Measurements from ENCODE around the gene NCK2.

Gene NCK2

DNA sequence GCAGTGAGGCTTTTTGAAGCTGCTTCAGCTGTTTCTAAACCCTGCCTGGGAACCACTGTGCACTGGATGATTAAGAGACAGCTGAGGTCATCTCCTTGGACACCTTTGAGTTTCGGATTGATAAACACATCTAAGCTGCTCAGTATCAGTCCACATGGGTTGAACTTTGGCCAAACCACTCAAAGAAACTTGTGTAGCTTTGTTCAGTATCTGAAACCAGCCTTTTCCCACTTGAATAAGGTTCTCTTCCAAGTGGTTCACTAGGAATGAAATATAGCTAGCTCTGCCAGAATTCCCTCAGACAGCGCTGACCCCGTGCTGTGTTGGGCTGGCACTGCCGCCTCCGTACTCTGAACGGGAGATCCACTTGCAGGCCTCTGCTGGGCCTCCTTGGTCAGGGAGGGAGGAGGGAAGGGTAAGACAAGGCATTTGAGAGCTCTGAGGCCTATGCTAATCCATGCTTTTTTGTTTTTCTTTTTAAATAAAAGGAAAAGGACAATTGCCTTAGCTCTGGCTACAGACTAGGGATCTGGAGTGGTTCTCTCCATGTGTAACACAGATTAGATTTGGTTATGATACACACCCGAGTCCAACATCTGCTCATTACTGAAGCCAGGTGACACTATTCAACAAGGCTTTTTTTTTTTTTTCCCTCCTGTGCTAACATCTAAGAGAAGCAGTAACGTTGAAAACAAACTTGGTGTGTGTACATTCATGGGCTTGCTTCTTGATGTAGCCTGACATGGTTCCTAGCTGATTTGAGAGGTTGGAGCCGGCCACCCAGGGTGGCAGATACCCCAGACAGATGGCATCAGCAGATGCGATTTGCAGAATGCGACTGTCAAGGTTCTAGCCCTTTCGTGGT is 67.7 kb downstream of the NCK2 start:
- H3K9me3 Mint-ChIP-seq, result peaks cover 3% of the 10 kb centered on the region
- H3K36me3 Mint-ChIP-seq, result peaks cover 23% of the 10 kb centered on the region
- peak; percentile 49 for ATAC-seq
- H3K4me3 Mint-ChIP-seq, result no peak overlapping the region
- peaks cover 60% of the 10 kb centered on the region for H3K4me1 Mint-ChIP-seq
- H3K27ac Mint-ChIP-seq, result peak overlapping the region; percentile 86
- peak in 1 of 2 donors; percentile 28 for DNase-seq (ENCODE audit: low spot score in 2 of 2)

- peaks cover 55% of the 10 kb centered on the region for H3K4me1 Mint-ChIP-seq
- DNase-seq (ENCODE audit: low spot score in 2 of 2) (peak in 1 of 2 donors; percentile 42), ATAC-seq (no peak)
- peaks cover 28% of the 10 kb centered on the region for H3K36me3 Mint-ChIP-seq
- peak overlapping the region; percentile 12 for H3K27ac Mint-ChIP-seq
- peaks cover 3% of the 10 kb centered on the region for H3K9me3 Mint-ChIP-seq
- no peak overlapping the region for H3K4me3 Mint-ChIP-seq
Measured at GRCh38 chr2:105813045-105813315, 68.3 kb downstream of the NCK2 start.

DNA sequence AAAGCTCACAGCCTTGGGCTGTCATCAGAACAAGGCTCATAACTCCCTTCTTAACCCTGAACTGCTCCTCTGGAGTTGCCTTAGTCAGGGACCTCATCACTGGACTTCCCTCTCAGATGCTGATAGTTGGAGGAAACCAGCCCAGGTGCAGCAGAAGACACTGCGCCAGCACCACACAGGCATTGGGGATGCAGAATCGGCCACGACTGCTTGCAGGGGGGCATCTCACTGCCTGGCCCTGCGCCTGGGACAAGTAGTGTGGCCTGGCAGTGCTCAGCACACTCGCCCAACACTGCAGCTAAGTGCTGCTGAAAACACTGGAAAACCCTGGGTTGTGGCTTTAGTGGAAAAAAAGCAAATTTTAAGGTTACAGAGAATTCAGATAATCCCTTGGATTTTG is 68.7 kb downstream of the NCK2 start:
- Mint-ChIP-seq H3K9me3 (peaks cover 3% of the 10 kb centered on the region), H3K27ac (no peak overlapping the region), H3K4me1 (peaks cover 50% of the 10 kb centered on the region), H3K36me3 (peaks cover 31% of the 10 kb centered on the region), H3K4me3 (no peak overlapping the region)
- ATAC-seq (no peak), DNase-seq (ENCODE audit: low spot score in 2 of 2) (peak in 1 of 2 donors; percentile 41)

DNA sequence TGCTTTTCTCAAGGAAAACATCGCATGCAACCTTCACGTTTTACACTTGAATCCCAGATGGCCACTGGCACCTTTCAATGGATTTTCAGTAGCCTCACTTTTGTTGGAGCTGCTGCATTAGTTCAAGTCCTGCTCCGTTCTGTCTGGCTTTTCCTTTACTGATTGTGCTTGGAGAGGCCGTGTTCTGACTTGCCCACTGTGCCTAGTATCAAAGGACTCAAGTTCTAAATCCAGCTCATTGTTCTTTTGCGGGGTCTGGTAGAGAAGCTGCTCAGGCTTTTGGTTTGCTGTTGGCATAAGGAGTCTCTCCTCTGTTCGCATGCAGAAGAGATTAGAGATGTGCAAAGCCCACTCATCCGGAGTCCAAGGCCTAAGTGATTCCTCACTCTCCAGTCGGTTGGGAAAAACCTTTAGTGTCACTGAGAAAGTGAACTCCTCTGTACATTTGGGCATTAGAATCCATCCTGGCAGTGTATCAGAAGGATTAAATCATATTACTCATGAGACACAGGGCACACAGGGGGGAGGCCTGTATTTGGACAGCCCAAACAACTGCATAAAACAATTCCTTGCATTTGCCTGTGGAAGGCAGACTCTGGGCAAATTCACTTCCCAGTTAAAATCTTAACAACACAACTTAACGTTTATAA is 69.7 kb downstream of the NCK2 start:
- Mint-ChIP-seq H3K4me1 (peaks cover 48% of the 10 kb centered on the region), H3K27ac (no peak overlapping the region), H3K36me3 (peaks cover 41% of the 10 kb centered on the region), H3K4me3 (no peak overlapping the region), H3K9me3 (peaks cover 3% of the 10 kb centered on the region)
- ATAC-seq, result no peak
- DNase-seq (ENCODE audit: low spot score in 2 of 2), result peak in 1 of 2 donors; percentile 25

GRCh38 chr2:105815401-105815800 is 70.7 kb downstream of the NCK2 start:
- H3K4me1 Mint-ChIP-seq, result peaks cover 47% of the 10 kb centered on the region
- no peak for ATAC-seq
- peaks cover 51% of the 10 kb centered on the region for H3K36me3 Mint-ChIP-seq

DNA sequence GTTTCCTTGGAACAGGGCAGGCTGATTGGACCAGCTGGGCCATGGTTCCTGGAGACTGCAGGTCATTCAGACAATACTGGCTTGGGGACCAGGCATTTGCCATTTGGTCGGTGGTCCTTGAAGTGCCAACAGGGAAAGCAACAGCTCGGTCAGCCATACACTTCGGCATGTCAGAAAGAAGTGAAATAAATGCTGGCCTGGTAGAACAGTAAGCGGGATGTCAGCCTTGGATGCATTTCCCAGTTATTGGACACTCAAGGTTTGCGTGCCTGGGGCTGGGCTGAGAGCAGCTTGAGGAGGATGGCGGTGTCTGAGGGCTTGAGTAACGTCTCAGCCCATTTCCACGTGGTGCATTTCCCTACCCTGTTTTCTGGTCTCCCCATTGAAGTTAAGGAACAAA is 75.4 kb downstream of the NCK2 start:
- DNase-seq (ENCODE audit: low spot score in 2 of 2) (no peak), ATAC-seq (no peak)
- peak overlapping the region; percentile 13 for H3K27ac Mint-ChIP-seq
- H3K9me3 Mint-ChIP-seq, result no peaks in the 10 kb centered on the region
- H3K4me3 Mint-ChIP-seq, result no peak overlapping the region
- H3K4me1 Mint-ChIP-seq, result peaks cover 69% of the 10 kb centered on the region
- peaks cover 75% of the 10 kb centered on the region for H3K36me3 Mint-ChIP-seq

More at GRCh38 chr2:105815401-105815800, 70.7 kb downstream of the NCK2 start:
- Mint-ChIP-seq H3K9me3 (no peaks in the 10 kb centered on the region), H3K27ac (peak overlapping the region; percentile 74), H3K4me3 (no peak overlapping the region)
- DNase-seq (ENCODE audit: low spot score in 2 of 2), result peak in 1 of 2 donors; percentile 36

GRCh38 chr2:105820691-105821090 is 76.0 kb downstream of the NCK2 start:
- ATAC-seq (no peak), DNase-seq (ENCODE audit: low spot score in 2 of 2) (peak in 1 of 2 donors; percentile 35)
- Mint-ChIP-seq H3K4me3 (no peak overlapping the region), H3K9me3 (no peaks in the 10 kb centered on the region), H3K36me3 (peaks cover 72% of the 10 kb centered on the region), H3K4me1 (peaks cover 68% of the 10 kb centered on the region), H3K27ac (peak overlapping the region; percentile 59)

DNA sequence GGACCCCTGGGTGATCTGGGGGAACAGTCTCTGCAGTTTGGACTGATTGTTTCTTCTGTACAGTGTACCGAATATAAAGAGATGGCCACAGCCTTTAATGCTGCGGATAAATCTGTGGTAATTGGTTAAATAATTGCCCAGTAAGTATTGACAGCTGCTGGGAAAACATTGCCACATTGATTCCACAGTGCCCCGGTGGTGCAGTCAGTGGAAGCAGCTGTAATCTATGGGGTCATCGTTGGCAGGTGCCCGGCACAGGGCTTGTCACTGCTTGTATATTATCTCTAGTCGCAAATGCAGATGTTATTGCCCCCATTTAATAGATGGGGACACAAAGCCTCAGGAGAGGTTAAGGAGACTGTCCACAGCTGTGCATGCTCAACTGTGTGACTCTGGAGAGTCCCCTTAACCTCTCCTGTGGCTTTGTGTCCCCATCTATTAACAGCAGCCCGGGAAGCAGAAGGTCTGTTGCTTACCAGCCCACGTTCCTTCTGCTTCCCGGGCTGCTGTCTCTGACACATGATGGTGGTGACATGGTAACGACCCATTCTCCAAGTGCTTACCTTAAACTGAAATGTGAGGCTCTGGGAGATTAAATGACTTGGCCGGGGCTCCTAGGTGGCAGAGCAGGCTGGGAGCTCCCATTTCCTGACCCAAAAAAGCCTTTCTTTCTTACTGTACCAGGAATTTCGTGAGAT is 76.9 kb downstream of the NCK2 start:
- peak overlapping the region; percentile 19 for H3K4me3 Mint-ChIP-seq
- DNase-seq (ENCODE audit: low spot score in 2 of 2), result peak in 1 of 2 donors; percentile 35
- peaks cover 67% of the 10 kb centered on the region for H3K36me3 Mint-ChIP-seq
- no peaks in the 10 kb centered on the region for H3K9me3 Mint-ChIP-seq
- peak overlapping the region; percentile 84 for H3K27ac Mint-ChIP-seq
- ATAC-seq, result peak; percentile 26
- H3K4me1 Mint-ChIP-seq, result peaks cover 69% of the 10 kb centered on the region

GRCh38 chr2:105822186-105822585 is 77.5 kb downstream of the NCK2 start:
- Mint-ChIP-seq H3K36me3 (peaks cover 64% of the 10 kb centered on the region), H3K4me3 (peak overlapping the region; percentile 19), H3K27ac (peak overlapping the region; percentile 84), H3K9me3 (no peaks in the 10 kb centered on the region), H3K4me1 (peaks cover 71% of the 10 kb centered on the region)
- DNase-seq (ENCODE audit: low spot score in 2 of 2) (peak in 1 of 2 donors; percentile 48), ATAC-seq (peak; percentile 86)

- Mint-ChIP-seq H3K4me1 (peaks cover 86% of the 10 kb centered on the region), H3K9me3 (no peaks in the 10 kb centered on the region), H3K36me3 (peaks cover 53% of the 10 kb centered on the region), H3K27ac (peak overlapping the region; percentile 84), H3K4me3 (no peak overlapping the region)
- no peak for ATAC-seq
- DNase-seq (ENCODE audit: low spot score in 2 of 2), result peak in 1 of 2 donors; percentile 45
Measured at GRCh38 chr2:105824446-105824845, 79.7 kb downstream of the NCK2 start.

DNA sequence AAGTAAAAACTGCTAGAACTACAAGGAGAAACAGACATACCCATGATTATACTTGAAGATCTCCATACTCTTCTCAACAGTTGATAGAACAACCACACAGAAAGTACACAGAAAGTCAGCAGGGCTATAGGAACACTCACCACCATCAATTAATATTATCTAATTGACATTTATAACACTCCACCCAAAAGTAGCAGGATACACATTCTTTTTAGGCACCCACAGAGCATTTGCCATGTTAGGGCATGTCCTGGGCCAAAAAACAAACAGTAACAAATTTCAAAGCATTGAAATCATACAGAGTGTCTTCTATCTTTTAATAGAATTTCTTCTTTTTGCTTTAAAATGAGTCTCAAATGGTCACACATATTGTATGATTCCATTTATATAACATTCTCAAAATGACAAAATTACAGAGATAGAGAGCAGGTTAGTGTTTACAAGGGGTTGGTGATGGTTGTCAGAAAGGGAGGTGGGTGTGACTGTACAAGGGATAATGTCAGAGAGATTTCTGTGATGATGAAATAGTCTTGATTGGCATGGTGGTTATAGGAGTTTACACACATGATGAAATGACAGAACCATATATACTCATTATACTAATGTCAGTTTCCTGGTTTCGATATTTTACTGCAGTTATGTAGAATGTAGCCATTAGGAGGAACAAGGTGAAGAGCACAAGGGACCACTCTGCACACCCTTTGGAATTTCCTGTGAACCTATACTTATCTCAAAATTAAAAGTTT is 82.8 kb downstream of the NCK2 start:
- ATAC-seq, result peak; percentile 98
- Mint-ChIP-seq H3K4me1 (peaks cover 88% of the 10 kb centered on the region), H3K9me3 (no peaks in the 10 kb centered on the region), H3K27ac (peak overlapping the region; percentile 84), H3K4me3 (no peak overlapping the region), H3K36me3 (peaks cover 47% of the 10 kb centered on the region)
- DNase-seq (ENCODE audit: low spot score in 2 of 2), result no peak

- Mint-ChIP-seq H3K36me3 (peaks cover 49% of the 10 kb centered on the region), H3K4me3 (no peak overlapping the region), H3K9me3 (peaks cover 2% of the 10 kb centered on the region), H3K4me1 (peaks cover 86% of the 10 kb centered on the region), H3K27ac (peak overlapping the region; percentile 84)
- ATAC-seq (peak; percentile 16), DNase-seq (ENCODE audit: low spot score in 2 of 2) (no peak)
Measured at GRCh38 chr2:105828558-105828957, 83.8 kb downstream of the NCK2 start.

GRCh38 chr2:105834931-105835330 is 90.2 kb downstream of the NCK2 start:
- H3K36me3 Mint-ChIP-seq, result peaks cover 35% of the 10 kb centered on the region
- H3K4me3 Mint-ChIP-seq, result no peak overlapping the region
- DNase-seq (ENCODE audit: low spot score in 2 of 2), result no peak
- ATAC-seq, result no peak
- peaks cover 13% of the 10 kb centered on the region for H3K9me3 Mint-ChIP-seq
- peak overlapping the region; percentile 59 for H3K27ac Mint-ChIP-seq
- peaks cover 87% of the 10 kb centered on the region for H3K4me1 Mint-ChIP-seq

DNA sequence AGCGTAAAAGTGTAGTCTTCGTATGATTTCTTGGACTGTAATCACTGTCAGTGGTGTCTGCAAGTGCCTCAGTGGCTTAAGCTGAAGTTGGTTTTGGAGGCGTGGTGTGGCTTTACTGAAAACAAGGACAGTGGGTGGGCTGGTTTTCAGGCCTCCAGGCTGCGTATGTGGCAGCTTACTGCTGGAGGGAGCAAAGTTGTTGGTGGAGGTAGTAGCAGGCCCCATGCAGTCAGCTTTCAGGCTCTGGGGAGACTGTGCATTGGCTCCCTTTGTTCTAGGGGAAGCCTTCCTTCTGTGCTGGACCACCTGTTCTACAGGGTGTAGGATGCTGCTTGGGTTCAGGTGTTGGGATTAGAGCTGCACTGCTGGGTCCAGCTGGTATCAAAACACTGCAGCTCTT is 91.6 kb downstream of the NCK2 start:
- Mint-ChIP-seq H3K4me1 (peaks cover 89% of the 10 kb centered on the region), H3K9me3 (peaks cover 13% of the 10 kb centered on the region), H3K4me3 (peak overlapping the region; percentile 56), H3K36me3 (peaks cover 35% of the 10 kb centered on the region), H3K27ac (peak overlapping the region; percentile 80)
- ATAC-seq (no peak), DNase-seq (ENCODE audit: low spot score in 2 of 2) (peak in 1 of 2 donors; percentile 42)

Measured in stimulated activated effector memory CD8-positive, alpha-beta T cell treated with anti-CD3 and anti-CD28 coated beads, Interleukin-12 subunit alpha, Interleukin-12 subunit beta, amount 100 ng/mL, for 72 hours (primary cell).